Activated CD8-positive, alpha-beta memory T cell treated with anti-CD3 and anti-CD28 coated beads for 4 hours (primary cell): ENCODE results near the gene IGHMBP2.

Source experiments
- DNase-seq, 2 donors: peaks; one replicate each; pipeline ENCODE4 v3.0.0-alpha.2; 2020; ENCODE audit warnings: low read depth in 2 of 2

The IGHMBP2 gene

DNA sequence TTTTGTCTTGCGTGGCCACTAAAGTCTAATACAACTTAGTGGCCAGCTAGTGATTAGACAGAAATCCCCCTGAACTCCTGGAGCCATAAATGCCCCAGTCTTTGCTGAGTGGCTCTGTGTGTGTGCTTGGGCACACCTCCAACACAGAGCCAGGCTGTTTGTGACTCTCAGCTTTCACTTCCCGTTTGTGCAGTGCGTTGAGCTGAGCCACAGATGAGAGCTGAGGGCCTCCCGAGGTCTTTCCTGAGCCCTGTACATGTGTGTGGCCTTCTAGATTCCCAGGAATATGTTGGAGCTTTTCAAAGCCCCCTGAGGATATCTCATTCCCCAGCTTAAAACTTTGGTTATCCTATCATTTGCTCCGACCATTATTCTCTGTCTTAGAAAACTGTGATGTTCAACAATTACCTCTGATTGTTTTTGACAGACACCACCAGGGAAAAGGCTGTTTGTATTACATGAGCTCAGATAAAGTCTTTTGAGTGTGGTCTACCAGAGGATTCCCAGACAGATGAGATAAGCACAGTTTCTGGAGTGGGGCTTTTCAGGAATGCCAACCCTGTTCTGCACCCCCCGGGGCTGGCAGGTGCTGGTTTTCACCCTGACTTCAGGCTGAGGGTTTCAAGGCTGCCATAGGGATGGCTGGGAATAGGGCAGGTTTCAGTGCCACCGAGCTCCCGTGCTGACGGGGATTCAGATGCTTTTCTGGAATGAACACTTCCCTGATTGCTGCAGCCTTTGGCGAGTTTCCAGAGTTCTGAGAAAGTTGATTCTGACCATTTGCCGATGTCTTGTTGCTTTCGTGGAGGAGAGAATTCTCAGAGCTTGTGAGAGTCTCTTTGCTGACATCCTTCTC is 23.8 kb downstream of the IGHMBP2 start:
- DNase-seq = no peak

- no peak for DNase-seq
These were observed 24.6 kb downstream of the IGHMBP2 start for GRCh38 chr11:68928136-68928880.

DNA sequence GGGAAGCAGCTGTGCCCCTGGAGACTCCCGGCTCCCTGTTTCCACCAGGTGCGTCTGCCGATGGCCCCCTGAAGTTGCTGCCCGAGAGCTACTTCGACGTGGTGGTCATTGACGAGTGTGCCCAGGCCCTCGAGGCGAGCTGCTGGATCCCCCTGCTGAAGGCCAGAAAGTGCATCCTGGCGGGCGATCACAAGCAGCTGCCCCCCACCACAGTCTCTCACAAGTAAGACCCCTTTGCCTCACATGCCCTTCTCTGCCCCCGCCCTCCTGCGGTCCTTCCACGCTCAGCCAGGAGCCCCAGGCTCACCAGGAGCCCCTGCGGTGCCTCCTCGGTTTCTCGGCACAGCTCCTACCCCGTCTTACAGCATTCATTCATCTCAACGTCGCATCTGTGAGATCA is 25.4 kb downstream of the IGHMBP2 start:
- DNase-seq = no peak

- no peak for DNase-seq
These were observed 26.2 kb downstream of the IGHMBP2 start for GRCh38 chr11:68929706-68930570.

GRCh38 chr11:68930991-68931855 is 27.5 kb downstream of the IGHMBP2 start:
- no peak for DNase-seq

GRCh38 chr11:68931911-68932310 is 28.2 kb downstream of the IGHMBP2 start:
- no peak for DNase-seq

- DNase-seq = no peak
These were observed 28.7 kb downstream of the IGHMBP2 start for GRCh38 chr11:68932358-68932757.

DNA sequence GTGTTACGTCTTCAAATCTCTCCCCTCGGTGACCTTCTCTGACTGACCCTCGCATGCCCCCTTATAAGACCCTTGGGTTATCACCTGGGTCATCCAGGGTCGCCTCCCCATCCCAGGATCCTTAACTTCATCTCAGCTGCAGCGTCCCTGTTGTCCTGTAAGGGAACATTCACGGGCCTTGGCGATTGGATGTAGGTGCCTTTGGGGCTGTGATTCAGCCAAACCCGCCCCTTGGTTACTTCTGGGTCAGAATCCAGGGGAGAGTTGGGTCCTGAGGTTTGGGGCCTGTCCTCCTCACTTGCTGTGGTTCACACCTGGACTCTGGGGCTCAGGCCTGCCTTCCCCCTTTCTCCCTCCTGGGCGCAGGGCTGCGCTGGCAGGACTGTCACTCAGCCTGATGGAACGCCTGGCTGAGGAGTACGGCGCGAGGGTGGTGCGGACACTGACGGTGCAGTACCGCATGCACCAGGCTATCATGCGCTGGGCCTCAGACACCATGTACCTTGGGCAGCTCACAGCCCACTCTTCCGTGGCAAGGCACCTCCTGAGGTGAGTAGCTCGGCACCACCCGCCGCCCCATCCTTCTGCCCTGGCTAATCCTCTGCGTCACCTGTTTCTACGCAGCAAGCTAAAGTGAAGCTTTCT is 29.4 kb downstream of the IGHMBP2 start:
- no peak for DNase-seq

DNA sequence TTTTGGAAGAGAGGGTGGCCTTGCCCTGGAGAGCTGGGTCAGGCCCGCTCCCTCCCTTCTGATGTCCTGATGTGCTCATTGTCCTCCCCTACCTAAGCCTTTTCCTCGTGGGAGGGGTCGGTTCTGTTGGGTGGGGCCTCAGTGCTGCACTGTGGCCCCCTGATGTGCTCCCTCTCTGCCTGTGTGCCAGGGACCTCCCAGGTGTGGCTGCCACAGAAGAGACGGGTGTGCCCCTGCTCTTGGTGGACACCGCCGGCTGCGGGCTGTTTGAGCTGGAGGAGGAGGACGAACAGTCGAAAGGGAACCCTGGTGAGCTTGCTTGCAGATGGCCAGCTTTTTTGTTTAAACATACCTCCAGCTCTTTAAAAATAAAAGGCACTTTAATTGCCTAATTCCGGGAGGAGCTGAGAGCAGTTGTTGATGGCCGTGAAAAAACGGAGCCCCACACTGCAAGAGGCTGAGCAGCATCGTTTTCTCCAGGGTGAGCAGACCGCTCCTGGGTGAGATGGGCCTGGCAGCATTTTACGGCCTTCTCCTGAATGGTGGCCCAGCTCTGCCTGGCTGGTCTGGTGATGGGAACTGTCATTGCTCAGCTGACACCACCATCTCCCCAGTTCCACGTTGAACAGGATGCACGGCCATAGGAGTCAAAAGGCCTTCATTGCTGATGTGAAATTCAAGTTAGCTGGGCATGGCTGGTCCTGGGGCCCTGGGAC is 30.1 kb downstream of the IGHMBP2 start:
- DNase-seq = no peak

DNA sequence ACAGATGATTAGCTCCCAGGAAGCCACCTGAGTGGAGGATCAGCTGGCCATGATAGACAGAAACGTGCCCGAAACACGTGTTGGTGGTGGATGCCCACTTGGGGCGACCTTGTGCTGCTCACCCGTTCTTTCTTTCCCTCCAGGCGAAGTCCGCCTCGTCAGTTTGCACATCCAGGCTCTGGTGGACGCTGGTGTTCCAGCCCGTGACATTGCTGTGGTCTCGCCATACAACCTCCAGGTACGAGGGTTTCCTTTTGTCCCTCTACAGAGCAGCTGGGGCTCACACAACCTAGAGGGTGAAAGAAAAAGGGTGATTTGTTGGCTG is 30.6 kb downstream of the IGHMBP2 start:
- no peak for DNase-seq

DNA sequence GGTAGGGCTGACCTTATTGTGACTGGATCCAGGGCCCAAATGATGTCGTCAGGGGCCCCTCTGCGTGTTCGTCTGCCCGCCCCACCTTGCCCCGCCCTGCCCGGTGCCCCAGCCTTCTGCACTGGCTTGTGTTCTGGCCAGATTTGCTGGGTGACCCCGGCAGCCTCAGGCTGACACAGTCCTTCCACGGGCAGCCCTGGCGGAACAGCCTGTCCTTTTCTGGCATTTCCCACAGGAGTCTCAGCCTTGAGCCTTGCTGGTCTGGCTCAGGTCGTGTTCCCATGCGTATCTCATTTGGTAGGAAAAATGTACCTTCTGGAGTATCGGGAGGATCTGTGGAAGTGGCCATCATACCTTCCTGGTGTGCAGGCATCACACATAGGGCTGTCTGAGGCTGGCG is 31.0 kb downstream of the IGHMBP2 start:
- DNase-seq = no peak

- DNase-seq = no peak
These were observed 31.4 kb downstream of the IGHMBP2 start for GRCh38 chr11:68935066-68935465.

DNA sequence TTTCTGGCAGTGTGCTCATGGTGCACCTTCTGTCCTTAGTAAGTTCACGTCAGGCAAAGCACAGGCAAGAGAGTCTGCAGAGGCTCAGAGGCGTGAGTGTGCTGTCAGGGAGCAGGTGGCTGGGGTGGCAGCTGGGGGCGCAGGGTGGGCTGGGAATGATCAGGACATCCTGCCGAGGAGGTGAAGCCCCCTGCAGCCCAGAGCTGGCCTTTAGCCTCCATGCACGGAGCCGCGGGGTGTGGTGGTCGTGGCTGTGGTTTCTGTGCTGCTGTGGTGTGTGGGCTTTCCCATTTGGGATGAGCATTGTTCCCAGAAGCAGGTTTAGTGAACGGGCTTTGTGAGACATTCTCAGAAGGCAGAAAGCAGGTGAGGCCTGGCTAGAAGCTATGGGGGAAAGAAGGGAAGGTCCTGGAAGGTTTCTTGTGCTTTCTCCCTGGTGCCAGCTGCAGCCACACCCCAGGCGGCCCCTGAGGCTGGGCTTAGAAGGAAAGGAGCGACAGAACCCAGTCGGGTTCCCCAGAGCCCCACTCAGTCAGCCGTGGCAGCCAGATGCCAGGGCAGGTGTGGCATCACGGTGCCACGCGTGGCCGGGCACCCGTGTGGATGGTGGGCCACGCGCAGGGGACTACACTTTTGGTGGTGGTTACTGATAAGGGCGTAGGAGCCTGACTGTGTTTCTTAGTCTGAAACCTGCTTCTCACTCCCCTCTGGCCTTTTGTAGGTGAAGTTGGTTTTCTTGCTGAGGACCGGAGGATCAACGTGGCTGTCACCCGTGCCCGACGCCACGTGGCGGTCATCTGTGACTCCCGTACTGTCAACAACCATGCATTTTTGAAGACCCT is 32.0 kb downstream of the IGHMBP2 start:
- no peak for DNase-seq

DNA sequence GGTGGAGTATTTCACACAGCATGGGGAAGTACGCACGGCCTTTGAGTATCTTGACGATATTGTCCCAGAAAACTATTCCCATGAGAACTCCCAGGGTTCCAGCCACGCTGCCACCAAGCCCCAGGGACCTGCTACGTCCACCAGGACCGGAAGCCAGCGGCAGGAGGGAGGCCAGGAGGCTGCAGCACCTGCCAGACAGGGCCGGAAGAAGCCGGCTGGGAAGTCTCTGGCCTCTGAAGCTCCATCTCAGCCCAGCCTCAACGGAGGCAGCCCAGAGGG is 32.6 kb downstream of the IGHMBP2 start:
- no peak for DNase-seq

DNA sequence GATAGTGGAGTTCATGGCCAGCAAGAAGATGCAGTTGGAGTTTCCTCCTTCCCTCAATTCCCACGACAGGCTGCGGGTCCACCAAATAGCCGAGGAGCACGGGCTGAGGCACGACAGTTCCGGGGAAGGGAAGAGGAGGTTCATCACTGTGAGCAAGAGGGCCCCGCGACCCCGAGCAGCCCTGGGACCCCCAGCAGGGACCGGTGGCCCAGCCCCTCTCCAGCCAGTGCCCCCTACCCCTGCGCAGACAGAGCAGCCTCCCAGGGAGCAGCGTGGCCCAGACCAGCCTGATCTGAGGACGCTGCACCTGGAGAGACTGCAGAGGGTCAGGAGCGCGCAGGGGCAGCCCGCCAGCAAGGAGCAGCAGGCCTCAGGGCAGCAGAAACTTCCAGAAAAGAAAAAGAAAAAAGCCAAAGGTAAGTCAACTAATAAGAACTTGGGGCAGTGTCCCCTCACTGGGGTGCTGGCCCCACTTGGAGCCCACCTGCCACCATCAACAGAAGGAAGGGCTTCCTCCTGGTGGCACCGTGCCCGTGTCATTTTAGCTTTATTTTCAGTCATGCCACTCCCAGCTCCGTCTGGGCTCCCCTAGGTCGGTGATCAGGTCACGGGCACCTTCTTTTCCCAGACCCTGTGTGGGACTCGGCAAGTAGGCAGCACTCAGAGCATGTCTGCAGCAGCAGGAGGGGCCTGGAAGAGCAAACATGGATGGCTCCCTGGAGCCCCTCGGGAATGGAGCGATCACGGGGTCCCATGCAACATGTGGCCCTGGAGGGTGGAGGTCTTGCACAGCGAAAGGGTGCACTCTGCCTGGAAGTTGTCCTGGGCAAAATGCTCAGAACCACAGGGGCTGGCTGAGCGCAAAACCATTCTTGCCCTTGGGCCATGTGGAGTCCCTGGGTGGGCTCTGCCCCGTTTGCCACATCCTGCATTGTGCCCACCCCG is 33.3 kb downstream of the IGHMBP2 start:
- no peak for DNase-seq

DNA sequence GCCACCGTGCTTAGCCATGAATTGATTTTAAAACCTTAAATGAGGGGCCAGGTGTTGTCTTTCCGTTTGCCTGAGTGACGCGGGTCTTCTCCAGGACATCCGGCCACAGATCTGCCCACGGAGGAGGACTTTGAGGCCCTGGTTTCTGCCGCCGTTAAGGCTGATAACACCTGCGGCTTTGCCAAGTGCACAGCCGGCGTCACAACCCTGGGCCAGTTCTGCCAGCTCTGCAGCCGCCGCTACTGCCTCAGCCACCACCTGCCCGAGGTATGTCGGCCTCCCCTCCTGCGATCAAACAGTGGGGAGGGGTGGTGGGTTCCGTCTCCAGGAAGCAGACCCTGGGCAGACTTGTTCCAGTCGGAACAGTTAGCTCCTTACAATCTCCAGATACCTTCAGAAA is 34.4 kb downstream of the IGHMBP2 start:
- no peak for DNase-seq

GRCh38 chr11:68938816-68939582 is 35.3 kb downstream of the IGHMBP2 start:
- DNase-seq = no peak
